ENCODE results near the gene MYL3. TPM values are rescaled to one million over a fixed set of nuclear protein-coding genes. Genes with fewer than 3 reads are reported as not detected.

Gene MYL3
- total and polyA plus RNA-seq, 2 experiments from 2014 or later, result 2,390 to 3,027 TPM

DNA sequence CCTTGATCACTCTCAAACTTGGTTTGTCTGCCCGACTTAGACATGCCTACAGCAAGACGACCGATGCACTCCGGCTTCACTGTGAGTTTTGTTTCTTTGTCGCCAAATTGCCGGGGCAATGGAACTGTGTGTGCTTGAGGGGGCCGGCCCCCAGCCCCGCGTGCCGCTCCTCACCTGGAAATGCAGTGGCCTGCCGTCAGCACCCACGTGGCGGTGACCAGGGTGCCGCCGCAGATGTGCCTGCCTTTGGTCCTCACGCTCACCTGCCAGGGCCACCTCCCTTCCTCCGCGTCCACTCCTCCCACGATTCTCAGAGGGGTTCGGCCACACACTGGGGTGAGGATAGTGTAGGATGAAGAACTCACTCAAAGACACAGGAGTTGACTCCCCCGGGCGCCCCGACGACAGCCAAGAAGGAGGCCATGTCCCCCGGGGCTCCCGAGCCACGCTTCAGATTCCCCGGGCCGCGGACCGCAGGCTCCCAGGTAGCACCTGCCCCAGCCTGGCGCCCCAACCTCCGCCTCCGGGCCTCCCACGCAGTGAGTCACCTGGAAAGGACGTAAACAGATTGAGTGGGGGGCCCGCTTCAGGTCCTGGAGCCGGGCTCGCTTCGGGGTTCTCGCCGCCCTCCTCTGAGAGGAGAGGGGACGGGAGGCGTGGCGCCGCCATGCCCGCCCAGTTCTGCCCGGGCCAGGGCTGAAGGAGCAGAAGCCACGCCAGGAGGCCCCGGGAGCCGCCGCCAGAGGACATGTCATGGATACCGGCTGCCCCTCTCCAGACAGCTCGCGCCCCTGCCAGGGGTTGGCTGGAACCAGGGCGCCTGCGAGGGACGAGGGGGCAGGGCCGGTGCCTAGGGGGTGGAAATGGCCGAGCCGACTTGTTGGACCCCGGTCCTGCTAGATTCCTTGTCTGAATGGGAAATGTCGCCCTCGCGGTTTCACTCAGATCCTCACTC is 29.6 kb downstream of the MYL3 start:
- no peak for DNase-seq (ENCODE audit: low read depth in 1 of 2, low spot score in 1 of 2)
- TF ChIP-seq, protein P1, sequence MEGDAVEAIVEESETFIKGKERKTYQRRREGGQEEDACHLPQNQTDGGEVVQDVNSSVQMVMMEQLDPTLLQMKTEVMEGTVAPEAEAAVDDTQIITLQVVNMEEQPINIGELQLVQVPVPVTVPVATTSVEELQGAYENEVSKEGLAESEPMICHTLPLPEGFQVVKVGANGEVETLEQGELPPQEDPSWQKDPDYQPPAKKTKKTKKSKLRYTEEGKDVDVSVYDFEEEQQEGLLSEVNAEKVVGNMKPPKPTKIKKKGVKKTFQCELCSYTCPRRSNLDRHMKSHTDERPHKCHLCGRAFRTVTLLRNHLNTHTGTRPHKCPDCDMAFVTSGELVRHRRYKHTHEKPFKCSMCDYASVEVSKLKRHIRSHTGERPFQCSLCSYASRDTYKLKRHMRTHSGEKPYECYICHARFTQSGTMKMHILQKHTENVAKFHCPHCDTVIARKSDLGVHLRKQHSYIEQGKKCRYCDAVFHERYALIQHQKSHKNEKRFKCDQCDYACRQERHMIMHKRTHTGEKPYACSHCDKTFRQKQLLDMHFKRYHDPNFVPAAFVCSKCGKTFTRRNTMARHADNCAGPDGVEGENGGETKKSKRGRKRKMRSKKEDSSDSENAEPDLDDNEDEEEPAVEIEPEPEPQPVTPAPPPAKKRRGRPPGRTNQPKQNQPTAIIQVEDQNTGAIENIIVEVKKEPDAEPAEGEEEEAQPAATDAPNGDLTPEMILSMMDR (IDR thresholded peaks at IDR 0.05; ENCODE audit: low read depth, low read length), result no peak
- Histone ChIP-seq H3K4me1 (ENCODE audit: low read depth) (no peaks in the 10 kb centered on the region), H3K27ac (peak overlapping the region; percentile 42), H3K27me3 (no peaks in the 10 kb centered on the region), H3K9me3 (ENCODE audit: low read depth) (no peaks in the 10 kb centered on the region), H3K36me3 (peaks cover 77% of the 10 kb centered on the region), H3K4me3 (no peak overlapping the region)

DNA sequence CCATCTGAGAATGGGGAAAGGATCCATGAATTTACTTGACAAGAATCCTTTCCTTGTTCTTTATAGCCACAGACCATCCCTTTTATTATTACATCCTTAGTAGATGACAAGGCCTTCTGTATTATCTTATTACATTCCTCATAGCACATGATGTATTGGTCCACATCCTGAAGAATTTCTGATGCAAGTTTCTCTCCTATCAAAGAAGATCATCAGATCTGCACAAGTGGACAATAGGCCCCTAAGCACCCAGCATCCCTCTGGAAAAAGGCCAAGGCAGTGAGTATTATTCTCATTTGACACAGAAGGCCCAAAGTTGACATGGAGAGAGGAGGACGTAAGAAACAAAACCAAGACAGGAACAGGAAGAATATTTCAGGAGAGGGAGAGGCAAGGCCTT is 31.4 kb downstream of the MYL3 start:
- Histone ChIP-seq H3K27me3 (no peaks in the 10 kb centered on the region), H3K36me3 (peaks cover 81% of the 10 kb centered on the region), H3K9me3 (ENCODE audit: low read depth) (no peaks in the 10 kb centered on the region), H3K4me1 (ENCODE audit: low read depth) (no peaks in the 10 kb centered on the region), H3K4me3 (no peak overlapping the region), H3K27ac (peak overlapping the region; percentile 42)
- TF ChIP-seq, protein P1 (IDR thresholded peaks at IDR 0.05; ENCODE audit: low read depth, low read length), result no peak
- no peak for DNase-seq (ENCODE audit: low read depth in 1 of 2, low spot score in 1 of 2)

DNA sequence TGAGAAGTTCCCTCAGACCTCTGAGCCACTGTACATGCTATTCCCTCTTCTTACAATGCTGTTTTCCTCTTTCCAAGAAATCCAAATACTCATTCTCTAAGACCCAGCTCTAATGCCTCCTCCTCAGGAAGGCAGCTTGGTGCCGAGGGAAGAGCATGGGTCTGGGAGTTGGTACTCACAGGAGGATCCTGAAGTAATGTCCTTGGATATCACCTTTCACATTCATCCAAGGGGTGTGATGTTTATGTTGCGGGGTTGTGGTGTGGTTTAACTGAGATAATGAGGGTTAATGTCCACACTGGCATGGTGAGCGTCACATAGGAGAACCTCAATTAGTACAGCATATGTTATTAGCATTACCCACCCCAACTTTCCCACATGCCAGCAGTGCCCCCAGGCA is 31.9 kb downstream of the MYL3 start:
- TF ChIP-seq, protein P1 (IDR thresholded peaks at IDR 0.05; ENCODE audit: low read depth, low read length), result no peak
- H3K27ac ChIP-seq, result peak overlapping the region; percentile 43
- no peak for DNase-seq (ENCODE audit: low read depth in 1 of 2, low spot score in 1 of 2)
- peaks cover 81% of the 10 kb centered on the region for H3K36me3 ChIP-seq
- H3K4me1 ChIP-seq (ENCODE audit: low read depth), result no peaks in the 10 kb centered on the region
- no peak overlapping the region for H3K4me3 ChIP-seq
- H3K27me3 ChIP-seq, result no peaks in the 10 kb centered on the region
- H3K9me3 ChIP-seq (ENCODE audit: low read depth), result no peaks in the 10 kb centered on the region

DNA sequence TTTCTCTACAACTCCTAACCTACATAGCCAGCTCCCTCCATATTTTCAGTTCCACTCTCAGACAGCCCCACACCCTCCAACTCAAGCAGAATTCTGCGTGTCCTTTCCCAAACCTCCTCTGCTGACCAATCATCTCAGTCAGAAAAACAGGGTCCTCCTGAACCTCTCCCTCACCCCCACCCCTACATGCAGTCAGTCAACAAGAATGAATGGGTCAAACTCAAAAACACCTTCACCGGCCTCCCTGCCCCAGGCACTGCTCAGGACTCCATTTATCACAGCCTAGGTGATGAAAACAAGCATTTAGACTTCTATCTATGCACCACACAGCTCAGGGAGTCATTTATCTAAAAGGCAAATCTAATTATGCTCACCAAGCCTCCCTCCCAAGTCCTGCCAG is 32.4 kb downstream of the MYL3 start:
- H3K4me1 ChIP-seq (ENCODE audit: low read depth), result no peaks in the 10 kb centered on the region

DNA sequence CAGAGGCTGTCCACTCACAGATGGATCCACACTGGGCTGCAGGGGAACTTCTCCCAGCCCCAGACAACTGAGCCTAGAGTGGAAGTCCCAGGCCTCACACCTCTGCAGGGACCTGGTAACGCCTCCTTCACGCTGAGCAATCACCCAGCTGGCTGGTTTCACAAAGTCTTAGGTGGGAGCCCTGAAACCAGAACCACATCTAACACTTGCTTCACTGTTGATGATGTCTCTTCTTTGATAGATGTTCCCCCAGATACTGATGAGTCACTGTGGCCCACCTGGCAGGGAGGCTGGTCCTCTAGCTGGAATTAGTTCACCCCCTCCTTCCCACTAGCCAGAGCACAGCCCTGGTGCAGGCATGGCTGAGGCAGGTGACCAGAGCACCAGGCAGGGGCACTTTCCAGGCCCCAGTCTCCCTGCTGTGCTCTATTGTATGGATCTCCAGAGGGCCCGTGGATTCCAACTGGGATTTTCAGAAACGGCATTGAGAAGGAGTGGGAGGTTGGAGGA is 33.5 kb downstream of the MYL3 start:
- TF ChIP-seq, protein P1 (IDR thresholded peaks at IDR 0.05; ENCODE audit: low read depth, low read length), result no peak
- H3K9me3 ChIP-seq (ENCODE audit: low read depth), result no peaks in the 10 kb centered on the region
- H3K4me3 ChIP-seq, result no peak overlapping the region
- no peaks in the 10 kb centered on the region for H3K27me3 ChIP-seq
- peak overlapping the region; percentile 27 for H3K27ac ChIP-seq
- no peaks in the 10 kb centered on the region for H3K4me1 ChIP-seq (ENCODE audit: low read depth)
- H3K36me3 ChIP-seq, result peaks cover 82% of the 10 kb centered on the region
- no peak for DNase-seq (ENCODE audit: low read depth in 1 of 2, low spot score in 1 of 2)

More for the DNA sequence above, 32.4 kb downstream of the MYL3 start:
- Histone ChIP-seq H3K36me3 (peaks cover 81% of the 10 kb centered on the region), H3K27ac (peak overlapping the region; percentile 43), H3K9me3 (ENCODE audit: low read depth) (no peaks in the 10 kb centered on the region), H3K27me3 (no peaks in the 10 kb centered on the region), H3K4me3 (no peak overlapping the region)
- no peak for DNase-seq (ENCODE audit: low read depth in 1 of 2, low spot score in 1 of 2)
- TF ChIP-seq, protein P1 (IDR thresholded peaks at IDR 0.05; ENCODE audit: low read depth, low read length), result no peak

All from cardiac muscle cell (in vitro differentiated cells and primary cell).